ENCODE data around the gene GHITM.

DNA sequence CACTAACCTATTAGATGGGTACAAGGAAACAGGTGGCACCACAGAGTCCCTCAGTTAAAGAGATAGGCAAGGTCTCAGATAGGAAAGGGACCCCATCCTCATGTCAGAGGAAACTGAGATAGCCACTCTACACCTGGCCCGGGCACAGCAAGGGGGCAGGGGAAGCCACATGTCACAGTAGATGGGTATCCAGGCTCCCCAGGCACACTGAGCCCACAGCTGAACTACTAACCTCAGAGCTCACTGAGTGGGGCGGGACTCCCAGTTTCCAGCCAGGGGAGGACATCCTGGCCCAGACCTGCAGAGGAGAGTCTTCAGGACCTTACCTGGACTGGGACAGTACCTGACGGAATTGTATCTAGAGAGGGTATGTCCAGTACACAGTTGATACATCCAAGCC lies 51.3 kb downstream of the GHITM start:
- TF ChIP-seq POLR2A (IDR thresholded peaks at IDR 0.05) (no peak), POLR2AphosphoS5 (IDR thresholded peaks at IDR 0.05) (no peak)
- TF ChIP-seq, protein P1, sequence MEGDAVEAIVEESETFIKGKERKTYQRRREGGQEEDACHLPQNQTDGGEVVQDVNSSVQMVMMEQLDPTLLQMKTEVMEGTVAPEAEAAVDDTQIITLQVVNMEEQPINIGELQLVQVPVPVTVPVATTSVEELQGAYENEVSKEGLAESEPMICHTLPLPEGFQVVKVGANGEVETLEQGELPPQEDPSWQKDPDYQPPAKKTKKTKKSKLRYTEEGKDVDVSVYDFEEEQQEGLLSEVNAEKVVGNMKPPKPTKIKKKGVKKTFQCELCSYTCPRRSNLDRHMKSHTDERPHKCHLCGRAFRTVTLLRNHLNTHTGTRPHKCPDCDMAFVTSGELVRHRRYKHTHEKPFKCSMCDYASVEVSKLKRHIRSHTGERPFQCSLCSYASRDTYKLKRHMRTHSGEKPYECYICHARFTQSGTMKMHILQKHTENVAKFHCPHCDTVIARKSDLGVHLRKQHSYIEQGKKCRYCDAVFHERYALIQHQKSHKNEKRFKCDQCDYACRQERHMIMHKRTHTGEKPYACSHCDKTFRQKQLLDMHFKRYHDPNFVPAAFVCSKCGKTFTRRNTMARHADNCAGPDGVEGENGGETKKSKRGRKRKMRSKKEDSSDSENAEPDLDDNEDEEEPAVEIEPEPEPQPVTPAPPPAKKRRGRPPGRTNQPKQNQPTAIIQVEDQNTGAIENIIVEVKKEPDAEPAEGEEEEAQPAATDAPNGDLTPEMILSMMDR (IDR thresholded peaks at IDR 0.05 in 8 of 11, conservative IDR thresholded peaks at IDR 0.05 in 3 of 11), result no peak

All from spleen (tissue), 7 donors.